GM18502 (cell line): ENCODE data around the gene TIMP2.
"Not testable (repeated sequence)": the region's sequence is repeated elsewhere in the genome, so short reads cannot be mapped to it uniquely, and the experiment has no call there.

Source experiments
- ATAC-seq: cut with Tn5 transposase; IDR thresholded peaks from one replicate; pipeline ENCODE4 v1.9.1; 2021; ENCODE audit warnings: mild to moderate bottlenecking; ENCODE audit not compliant: unreplicated experiment, poor library complexity

The TIMP2 gene

GRCh38 chr17:78910497-78911284 is 14.5 kb downstream of the TIMP2 start:
- no peak for ATAC-seq

- ATAC-seq = no peak
These were observed 16.8 kb downstream of the TIMP2 start for GRCh38 chr17:78908426-78908825.

- ATAC-seq = no peak
These were observed 19.6 kb downstream of the TIMP2 start for GRCh38 chr17:78905541-78905940.

- no peak for ATAC-seq
These were observed 20.1 kb downstream of the TIMP2 start for GRCh38 chr17:78905116-78905515.

- no peak for ATAC-seq
These were observed 20.8 kb downstream of the TIMP2 start for GRCh38 chr17:78904371-78904770.

GRCh38 chr17:78903101-78903779 is 21.9 kb downstream of the TIMP2 start, which contains the start of gene CEP295NL:
CEP295NL (minus strand) TSS chr17:78903201; CDS start chr17:78901828, 1,373 bp downstream.
- ATAC-seq = no peak

GRCh38 chr17:78902231-78902630 is 23.0 kb downstream of the TIMP2 start:
- ATAC-seq = not testable (repeated sequence)

GRCh38 chr17:78901806-78902205 is 23.4 kb downstream of the TIMP2 start:
- no peak for ATAC-seq

GRCh38 chr17:78900816-78901215 is 24.4 kb downstream of the TIMP2 start:
- ATAC-seq = no peak

GRCh38 chr17:78899361-78900260 is 25.6 kb downstream of the TIMP2 start:
- no peak for ATAC-seq

GRCh38 chr17:78898947-78899346 is 26.2 kb downstream of the TIMP2 start:
- ATAC-seq = no peak

- ATAC-seq = no peak
These were observed 26.9 kb downstream of the TIMP2 start for GRCh38 chr17:78898075-78898836.

GRCh38 chr17:78897664-78898047 is 27.5 kb downstream of the TIMP2 start:
- no peak for ATAC-seq

- ATAC-seq = no peak
These were observed 28.1 kb downstream of the TIMP2 start for GRCh38 chr17:78896834-78897663.

- no peak for ATAC-seq
These were observed 28.9 kb downstream of the TIMP2 start for GRCh38 chr17:78896091-78896833.

GRCh38 chr17:78895322-78895721 is 29.9 kb downstream of the TIMP2 start:
- ATAC-seq = no peak

GRCh38 chr17:78893684-78894083 is 31.5 kb downstream of the TIMP2 start:
- no peak for ATAC-seq

GRCh38 chr17:78892936-78893379 is 32.2 kb downstream of the TIMP2 start:
- ATAC-seq = no peak
